Spleen (tissue), 7 donors: ENCODE data around the gene TRPM8.

Source experiments
- CTCF ChIP-seq, 11 experiments: fragments of 200-600 bp in 7 of 11; fragments of 450-650 bp in 4 of 11; sonication (generic) in 4 of 11; IDR thresholded peaks in 8 of 11; conservative IDR thresholded peaks in 3 of 11; 1 replicate in 7 of 11; 2 replicates in 4 of 11; pipeline versions ENCODE4 v1.4.0 to v1.8.0; 2016 to 2021; ENCODE audit warnings: antibody characterized with exemption in 11 of 11, inconsistent platforms in 4 of 11, mild to moderate bottlenecking in 1 of 11
- POLR2A ChIP-seq, 3 donors: fragments of 450-650 bp; IDR thresholded peaks; one replicate each; pipeline ENCODE4 v1.5.1; 2017; ENCODE audit warnings: antibody characterized with exemption in 3 of 3, mild to moderate bottlenecking in 1 of 3
- POLR2AphosphoS5 ChIP-seq, 3 donors: sonication (generic); formaldehyde crosslinking; IDR thresholded peaks; one replicate each; pipeline ENCODE4 v1.5.1; 2017; ENCODE audit warnings: antibody characterized with exemption in 3 of 3
- donor health status: DM: no; HTN: no; CAD: no; lungs with moderate emphysema.
- donor health status: DM: no; HTN: no; CAD: no.
- donor health status: DM: no; HTN: no; CAD: no.

- TF ChIP-seq CTCF (IDR thresholded peaks at IDR 0.05 in 8 of 11, conservative IDR thresholded peaks at IDR 0.05 in 3 of 11) (no peak), POLR2A (IDR thresholded peaks at IDR 0.05) (no peak), POLR2AphosphoS5 (IDR thresholded peaks at IDR 0.05) (no peak)
Measured at GRCh38 chr2:234051374-234052070, 134.3 kb downstream of the TRPM8 start.
